NCI-H774 (cell line): Measurements from ENCODE around the gene LSM4.
"Not testable (repeated sequence)": the region's sequence is repeated elsewhere in the genome, so short reads cannot be mapped to it uniquely, and the experiment has no call there.

ENCODE experiments used
- DNase-seq: peaks from one replicate; lab custom pipeline; 2025; lab: John Stamatoyannopoulos, UW

LSM4 gene

GRCh38 chr19:18340990-18341868 lies 18.4 kb upstream of the LSM4 start:
- peak; percentile 5 for DNase-seq

DNA sequence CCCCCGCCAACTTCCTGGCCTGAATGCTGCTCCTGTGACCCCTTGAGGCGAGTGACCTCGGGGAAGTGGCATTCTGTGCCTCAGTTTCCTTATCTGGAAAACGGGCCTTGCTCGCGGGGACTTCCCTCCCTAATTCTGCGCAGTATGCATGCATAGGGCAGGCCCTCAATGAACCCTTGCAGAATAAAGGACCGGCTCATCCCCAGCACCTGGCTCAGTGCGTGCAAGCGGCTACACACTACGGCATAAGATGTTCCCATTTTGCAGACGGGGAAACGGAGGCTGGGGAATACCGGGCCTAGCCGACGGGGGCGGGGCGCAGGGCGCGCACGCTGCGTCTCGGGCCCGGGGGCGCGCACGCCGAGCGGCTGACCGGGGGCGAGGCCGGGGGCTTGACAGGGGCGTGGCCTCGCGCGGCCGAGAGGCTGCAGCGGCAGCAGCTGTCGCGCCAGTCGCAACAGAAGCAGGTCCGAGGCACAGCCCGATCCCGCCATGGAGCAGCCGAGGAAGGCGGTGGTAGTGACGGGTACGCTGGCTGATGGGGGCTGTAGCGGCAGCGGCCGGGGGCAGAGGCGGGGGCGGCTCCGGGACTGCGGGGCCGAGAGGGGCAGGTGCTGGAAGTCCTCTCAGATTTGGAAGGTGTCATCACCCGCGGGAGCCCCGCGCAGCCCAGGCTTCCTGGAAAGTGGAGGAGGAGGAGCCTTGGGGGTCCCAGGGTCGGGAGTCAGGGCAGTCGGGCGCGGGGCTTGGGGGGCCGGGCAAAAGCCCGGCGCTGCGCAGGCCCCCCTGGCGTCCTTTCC lies 17.5 kb upstream of the LSM4 start, which contains the start of gene PGPEP1:
TSS of gene PGPEP1 (plus strand) at position 409 of the 800 bp plus-strand sequence. CDS start at position 493, 84 bp downstream.
- DNase-seq: peak; percentile 47

- no peak for DNase-seq
Observed at GRCh38 chr19:18339723-18340122, 16.8 kb upstream of the LSM4 start.

- no peak for DNase-seq
Observed at GRCh38 chr19:18338541-18338940, 15.7 kb upstream of the LSM4 start.

- DNase-seq: no peak
Observed at GRCh38 chr19:18336121-18336520, 13.2 kb upstream of the LSM4 start.

- no peak for DNase-seq
Observed at GRCh38 chr19:18333680-18334079, 10.8 kb upstream of the LSM4 start.

DNA sequence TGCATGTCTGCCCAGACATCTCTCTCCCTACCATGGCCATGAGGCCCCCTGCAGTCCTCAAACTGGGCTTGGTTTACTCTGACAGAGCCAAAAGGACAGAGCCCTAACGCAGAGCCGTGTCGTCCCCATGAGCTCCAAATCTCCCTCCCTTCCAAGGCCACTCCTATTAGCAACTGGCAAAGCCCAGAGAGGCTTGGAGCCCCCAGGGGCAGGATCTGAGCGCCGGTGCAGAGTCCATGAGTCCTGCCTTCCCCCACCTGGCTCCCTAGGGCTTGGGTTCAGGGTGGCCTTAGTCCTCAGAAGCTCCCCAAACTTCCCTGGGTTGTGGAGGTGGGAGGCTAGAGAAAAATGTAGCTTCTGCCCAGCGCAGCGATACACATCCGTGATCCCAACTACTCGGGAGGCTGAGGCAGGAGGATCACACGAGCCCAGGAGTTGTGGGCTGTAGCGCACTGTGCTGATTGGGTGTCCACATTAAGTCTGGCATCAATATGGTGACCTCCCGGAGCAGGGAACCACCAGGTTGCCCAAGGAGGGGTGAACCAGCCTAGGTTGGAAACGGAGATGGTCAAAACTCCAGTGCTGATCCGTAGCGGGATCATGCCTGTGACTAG lies 10.1 kb upstream of the LSM4 start:
- DNase-seq: no peak

GRCh38 chr19:18330868-18331267 lies 8.0 kb upstream of the LSM4 start:
- DNase-seq: no peak

GRCh38 chr19:18329035-18329376 lies 6.1 kb upstream of the LSM4 start:
- no peak for DNase-seq

DNA sequence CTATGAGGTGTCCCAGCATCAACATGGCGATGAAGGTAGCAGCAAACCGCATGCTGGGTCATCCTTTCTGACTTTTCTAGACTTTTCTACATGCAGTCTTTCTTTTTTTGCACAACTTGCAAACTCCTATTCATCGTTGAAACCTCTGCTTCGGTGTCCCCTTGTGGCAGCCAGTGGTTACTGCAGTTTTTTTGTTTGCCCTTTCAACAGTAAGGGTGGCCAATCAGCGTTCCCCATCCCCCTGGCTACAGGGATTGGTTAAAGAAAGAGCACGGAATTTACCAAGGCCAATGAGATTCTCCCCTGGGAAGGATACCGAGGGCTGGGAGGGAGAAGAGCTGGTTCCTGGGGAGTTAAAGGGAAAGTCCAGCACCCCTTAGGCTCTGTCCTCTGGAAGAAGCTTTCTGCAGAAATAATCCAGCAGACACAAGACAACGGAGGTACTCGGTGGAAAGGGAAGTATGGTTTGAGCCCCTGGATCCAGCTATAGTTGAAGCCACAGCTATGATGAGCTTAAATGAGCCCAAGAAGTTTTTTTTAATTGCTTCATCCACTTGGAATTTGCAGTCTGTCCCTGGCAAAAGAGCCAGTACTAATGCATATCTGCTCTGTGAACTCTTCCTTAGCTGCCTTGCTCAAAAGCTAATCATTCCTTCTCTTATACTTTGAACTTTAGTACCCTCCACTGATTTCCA lies 5.6 kb upstream of the LSM4 start:
- DNase-seq: peak; percentile 93

- no peak for DNase-seq
Observed at GRCh38 chr19:18326772-18327171, 3.9 kb upstream of the LSM4 start.

- not testable (repeated sequence) for DNase-seq
Observed at GRCh38 chr19:18324373-18324731, 1.5 kb upstream of the LSM4 start.

- DNase-seq: no peak
Observed at GRCh38 chr19:18322318-18322758, 538 bp downstream of the LSM4 start.

GRCh38 chr19:18321734-18322102 lies 1.2 kb downstream of the LSM4 start:
- no peak for DNase-seq

DNA sequence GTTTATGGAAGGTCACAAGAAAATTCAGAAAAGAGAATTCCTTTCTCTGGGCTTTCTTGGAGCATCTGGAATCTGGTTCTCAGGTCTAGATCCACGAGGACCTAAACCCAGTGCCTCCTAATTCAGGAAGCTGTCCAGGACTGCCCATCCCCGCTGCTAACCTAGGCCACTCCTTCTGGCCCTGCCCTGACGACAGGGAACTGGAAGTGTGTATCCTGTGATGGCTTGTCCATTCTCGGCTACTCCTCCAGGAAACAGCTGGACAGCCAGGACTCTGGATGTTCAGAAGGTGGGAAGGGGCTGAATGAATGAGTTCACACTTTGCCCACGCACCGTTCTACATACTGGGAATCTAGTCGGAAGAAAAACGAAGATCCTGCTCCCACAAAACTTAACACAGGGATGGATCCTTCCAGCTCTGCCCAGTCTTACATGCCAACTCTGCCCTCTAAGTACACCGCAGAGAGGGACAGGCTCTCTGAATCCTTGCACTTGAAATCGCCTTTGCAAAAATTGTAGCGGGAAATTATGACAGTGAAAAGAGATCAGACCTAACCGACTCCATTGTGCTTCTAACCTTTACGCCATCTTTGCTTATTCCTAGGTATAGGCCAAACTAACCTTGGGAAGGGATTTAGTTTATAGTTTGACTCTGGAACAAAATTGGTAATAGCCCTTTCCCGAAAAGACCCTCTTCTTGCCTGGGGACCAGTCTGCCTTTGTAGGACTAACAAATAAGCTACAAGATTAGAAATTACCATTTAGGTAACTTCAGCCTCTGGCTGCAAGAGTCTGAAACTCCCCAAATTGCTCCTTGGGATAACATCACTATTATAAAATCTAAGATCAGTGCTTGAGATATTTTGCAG lies 1.8 kb downstream of the LSM4 start:
- no peak for DNase-seq

DNA sequence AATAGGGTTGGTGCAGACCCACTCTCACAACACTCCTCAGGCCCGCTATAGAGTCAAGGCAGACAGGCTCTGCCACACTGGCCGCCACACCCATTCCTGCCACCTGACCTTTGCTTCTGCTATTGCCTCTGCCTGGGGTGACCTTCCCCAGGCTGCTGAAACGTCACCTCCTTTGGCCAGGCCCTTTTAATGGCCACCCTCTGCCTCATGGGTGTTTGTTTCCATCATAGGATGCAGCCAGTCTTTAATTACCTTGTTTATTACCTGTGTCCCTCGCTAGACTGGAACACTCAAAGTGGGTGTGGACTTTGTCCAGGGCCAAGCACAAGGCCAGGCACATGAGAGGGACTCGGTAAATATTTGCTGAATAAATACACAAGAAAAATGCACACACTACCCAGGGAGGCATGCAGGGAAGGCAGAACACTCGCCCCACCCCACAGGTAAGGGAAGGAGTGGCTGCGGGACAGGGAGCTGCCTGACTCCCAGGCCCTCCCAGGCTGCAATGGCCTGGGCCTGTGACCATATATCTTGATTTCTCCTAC lies 3.2 kb downstream of the LSM4 start:
- no peak for DNase-seq

DNA sequence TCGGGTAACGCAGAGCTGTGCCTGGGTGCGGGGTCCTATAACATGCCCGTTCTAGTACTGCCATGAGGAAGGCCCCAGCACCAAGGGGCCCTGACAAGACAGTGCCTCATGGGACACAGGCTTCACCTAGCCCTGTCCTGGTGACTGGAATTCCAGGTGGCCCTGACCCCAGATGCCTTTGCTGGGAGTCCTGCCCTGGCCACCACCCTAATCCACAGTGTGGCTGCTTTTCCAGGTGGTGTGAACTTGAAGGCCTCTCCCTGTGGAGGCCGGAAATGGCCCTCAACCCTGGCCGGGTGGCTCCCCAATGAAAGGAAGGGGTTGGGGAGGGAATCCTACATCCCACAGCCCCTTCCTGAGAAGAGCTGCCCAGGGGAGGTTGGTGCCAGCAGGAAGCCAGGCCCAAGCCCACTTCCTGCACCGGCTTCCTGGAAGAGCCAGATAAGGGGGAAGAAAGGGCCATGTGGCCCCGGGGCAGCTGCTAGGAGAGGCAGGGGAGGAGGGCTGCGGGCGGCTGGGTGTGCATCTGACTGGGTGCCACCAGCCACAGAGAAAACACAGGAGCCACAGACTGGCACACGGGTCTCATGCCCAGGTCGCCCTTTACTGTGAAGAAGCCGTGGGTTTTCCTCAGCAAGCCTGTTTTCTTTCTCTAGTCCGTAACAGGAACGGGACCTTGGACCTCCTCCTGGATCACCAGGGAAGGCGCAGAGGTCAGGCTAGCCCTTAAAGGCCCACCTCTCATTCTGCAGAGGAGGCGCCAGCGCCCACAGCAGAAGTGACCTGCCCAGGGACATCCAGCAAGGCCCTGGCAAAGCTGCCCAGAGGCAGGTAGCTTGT lies 4.7 kb downstream of the LSM4 start:
- no peak for DNase-seq

- no peak for DNase-seq
Observed at GRCh38 chr19:18313398-18313797, 9.5 kb downstream of the LSM4 start.

GRCh38 chr19:18312092-18312534 lies 10.8 kb downstream of the LSM4 start:
- no peak for DNase-seq
